Mammary epithelial cell (primary cell): ENCODE data around the gene NGB.

ENCODE experiments used
- EZH2 ChIP-seq: IDR thresholded peaks from 2 replicates; pipeline ENCODE4 v1.6.1; 2012; ENCODE audit warnings: low read length, inconsistent platforms, borderline replicate concordance
- TF ChIP-seq, protein P1 (sequence below), 2 donors: IDR thresholded peaks in 1 of 2; conservative IDR thresholded peaks in 1 of 2; 2 replicates each; pipeline ENCODE4 v1.5.1; 2011 to 2012; ENCODE audit warnings: inconsistent platforms in 2 of 2, low read length in 2 of 2, mild to moderate bottlenecking in 2 of 2, control low read depth in 1 of 2, low read depth in 1 of 2; ENCODE audit not compliant: insufficient read depth in 1 of 2; ENCODE audit errors: extremely low read depth in 1 of 2

- TF ChIP-seq, protein P1, sequence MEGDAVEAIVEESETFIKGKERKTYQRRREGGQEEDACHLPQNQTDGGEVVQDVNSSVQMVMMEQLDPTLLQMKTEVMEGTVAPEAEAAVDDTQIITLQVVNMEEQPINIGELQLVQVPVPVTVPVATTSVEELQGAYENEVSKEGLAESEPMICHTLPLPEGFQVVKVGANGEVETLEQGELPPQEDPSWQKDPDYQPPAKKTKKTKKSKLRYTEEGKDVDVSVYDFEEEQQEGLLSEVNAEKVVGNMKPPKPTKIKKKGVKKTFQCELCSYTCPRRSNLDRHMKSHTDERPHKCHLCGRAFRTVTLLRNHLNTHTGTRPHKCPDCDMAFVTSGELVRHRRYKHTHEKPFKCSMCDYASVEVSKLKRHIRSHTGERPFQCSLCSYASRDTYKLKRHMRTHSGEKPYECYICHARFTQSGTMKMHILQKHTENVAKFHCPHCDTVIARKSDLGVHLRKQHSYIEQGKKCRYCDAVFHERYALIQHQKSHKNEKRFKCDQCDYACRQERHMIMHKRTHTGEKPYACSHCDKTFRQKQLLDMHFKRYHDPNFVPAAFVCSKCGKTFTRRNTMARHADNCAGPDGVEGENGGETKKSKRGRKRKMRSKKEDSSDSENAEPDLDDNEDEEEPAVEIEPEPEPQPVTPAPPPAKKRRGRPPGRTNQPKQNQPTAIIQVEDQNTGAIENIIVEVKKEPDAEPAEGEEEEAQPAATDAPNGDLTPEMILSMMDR (conservative IDR thresholded peaks at IDR 0.05 in 1 of 2, IDR thresholded peaks at IDR 0.05 in 1 of 2; ENCODE audit: extremely low read depth in 1 of 2, insufficient read depth in 1 of 2, low read depth in 1 of 2, low read length in 2 of 2), result no peak
- no peak for TF ChIP-seq EZH2
These were observed 51.4 kb downstream of the NGB start for GRCh38 chr14:77219591-77219990.
